Middle frontal gyrus (tissue), 1 donor: ENCODE data around the gene NOS1AP.

ENCODE experiments used
- DNase-seq: peaks from one replicate; pipeline ENCODE4 v3.0.0-alpha.2; 2015; ENCODE audit warnings: low spot score; ENCODE audit errors: extremely low spot score

Gene NOS1AP

DNA sequence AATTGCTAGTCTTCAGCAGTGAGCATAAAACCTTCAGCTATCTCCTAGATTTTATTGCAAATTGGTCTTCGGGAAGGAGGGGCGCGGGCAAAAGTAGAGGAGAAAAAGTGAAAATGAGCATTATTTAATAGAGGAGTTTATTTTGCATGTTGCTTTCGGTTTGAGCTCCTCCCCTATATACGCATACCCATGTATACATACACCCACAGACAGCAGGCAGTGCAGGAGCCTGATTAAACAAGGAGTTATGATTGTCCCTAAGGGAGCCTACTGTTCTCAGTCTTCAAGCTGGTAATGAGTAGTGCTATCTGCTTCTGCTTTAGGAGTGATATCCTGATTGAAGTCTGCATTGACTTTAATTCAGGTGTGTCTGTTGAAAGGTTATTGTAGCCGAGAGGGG is 173.3 kb downstream of the NOS1AP start:
- DNase-seq = no peak

DNA sequence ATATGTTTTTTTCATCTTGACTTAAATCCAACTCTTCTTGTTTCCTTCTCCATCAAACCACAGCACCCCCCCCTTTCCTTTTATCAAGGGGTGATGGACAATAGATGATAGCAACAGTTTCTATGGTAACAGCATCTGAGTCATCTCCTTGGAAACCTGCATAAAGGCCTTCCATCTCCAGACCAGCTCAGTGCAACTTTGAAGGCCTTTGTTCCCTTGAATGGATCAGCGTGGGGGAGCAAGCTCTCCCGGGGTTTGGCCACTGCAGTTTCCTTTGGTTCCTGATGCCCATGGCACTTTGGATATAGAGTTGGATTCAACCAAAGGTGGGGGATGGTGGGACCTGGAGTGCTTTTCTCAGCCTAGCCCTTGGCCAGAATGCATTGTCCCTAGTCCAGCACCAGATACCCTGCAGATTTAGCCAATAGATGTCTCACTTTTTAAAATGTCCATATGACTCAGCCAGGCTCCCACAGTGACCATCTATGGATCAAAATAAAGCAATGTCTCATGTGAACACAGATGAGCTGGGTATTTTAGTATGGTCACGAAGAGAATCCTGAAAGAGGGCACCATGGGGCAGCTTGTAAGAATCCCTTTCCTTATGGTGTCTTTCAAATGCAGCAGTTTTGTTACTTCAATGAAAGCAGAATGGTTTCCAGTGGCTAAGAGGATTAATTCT is 179.5 kb downstream of the NOS1AP start:
- DNase-seq = no peak

DNA sequence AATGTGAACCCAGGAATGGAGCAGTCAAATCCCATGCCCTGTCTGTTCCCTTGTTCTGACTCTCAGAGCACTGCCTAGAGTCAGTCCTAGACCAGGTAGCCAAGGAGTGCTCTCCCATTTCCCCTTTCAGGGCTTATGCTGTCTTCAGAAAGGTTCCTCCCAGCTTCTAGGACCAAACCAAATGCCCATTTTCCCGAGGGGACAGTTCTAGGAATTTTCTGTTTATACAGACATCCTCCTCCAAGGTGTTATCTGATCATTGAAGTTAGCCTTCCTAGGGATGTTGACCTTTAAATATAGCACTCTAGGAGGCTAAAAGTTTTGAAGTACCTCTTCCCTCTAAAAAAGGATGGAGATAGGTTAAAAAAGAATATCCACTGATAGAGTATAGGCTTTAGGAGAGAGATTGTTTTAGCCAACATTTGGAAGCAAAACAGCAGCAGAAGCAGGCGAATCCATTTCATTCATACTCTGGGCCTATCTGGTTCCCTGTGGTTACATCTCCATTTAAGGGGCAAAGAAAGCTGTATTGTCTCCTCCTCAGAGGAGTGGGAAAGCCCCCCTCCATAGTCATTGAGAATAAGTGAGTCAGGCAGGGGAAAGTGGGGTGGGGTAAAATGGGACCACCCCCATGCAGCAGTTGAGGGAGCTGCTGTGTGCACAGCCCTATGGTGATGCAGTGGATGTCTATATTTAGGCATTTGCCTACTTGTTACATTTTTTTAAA is 180.7 kb downstream of the NOS1AP start:
- DNase-seq = no peak

DNA sequence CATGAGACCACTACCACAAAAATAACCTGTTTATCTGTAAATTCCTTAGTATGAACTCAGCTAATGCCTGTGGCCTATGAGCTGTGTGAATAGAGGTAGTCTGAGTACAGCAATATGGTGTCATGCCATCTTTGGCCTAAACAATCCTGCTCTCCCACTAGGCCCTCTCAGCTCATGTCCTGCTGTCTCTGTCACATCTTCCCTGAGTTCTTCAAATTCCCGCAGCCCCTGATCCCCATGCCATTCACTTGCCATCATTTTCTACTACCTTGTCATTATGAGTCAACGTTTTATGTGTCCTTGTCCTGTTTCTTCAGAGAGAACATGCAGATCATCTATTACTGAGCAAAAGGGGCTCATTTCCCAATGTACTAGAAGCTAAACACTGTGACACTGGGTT is 181.6 kb downstream of the NOS1AP start:
- DNase-seq = no peak

DNA sequence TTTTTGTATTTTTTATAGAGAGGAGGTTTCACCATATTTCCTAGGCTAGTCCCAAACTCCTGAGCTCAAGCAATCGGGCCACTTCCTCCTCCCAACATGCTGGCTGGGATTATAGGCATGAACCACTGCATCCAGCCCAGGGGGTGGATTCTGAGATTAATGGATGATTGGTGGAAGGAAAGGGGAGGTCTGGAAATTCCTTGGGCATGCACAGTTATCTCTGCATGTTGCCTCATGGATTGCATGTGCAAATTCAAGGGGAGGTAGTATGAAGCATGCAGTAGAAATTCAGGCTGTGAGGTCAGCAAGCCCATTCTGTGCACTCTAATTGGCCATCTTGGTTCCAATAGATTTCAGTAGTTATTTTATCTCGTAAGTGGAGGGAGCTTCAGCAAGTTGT is 182.7 kb downstream of the NOS1AP start:
- no peak for DNase-seq

DNA sequence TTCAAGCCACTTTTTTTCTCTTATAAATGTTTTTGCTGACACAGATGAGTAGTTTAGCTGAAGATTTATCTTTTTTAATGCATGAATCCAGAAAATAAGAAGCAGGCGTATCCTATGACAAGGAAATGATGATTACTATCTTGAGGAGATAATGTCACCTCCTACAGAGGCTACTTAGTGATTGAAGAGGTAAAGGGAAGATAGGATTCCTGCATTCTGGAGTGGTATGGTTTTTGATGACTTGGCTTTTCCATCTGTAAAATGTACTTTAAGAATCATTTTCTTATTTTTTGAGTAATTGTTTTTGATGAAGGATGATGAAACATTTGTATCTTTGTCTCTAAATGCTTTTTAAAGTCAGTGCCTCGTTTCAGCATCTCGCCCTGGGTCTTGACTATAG is 184.3 kb downstream of the NOS1AP start:
- no peak for DNase-seq

DNA sequence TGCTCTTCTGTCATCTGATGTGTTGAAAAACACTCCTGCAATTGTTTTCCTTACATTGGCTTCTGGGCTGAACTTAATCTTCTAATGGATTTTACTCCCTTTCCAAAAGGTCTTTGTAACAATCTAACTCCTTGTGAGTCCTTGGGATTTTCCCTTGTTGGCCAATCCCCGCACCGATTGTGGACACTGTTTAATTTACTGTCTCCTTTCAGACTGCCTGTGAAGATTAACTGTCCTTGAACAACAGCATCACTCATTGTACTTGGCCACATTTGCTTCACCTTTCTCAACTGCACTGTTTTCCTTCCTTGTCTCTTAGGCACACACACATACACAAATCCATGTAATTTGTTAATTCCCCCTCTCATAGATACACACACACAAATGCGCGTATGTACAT is 186.8 kb downstream of the NOS1AP start:
- no peak for DNase-seq

DNA sequence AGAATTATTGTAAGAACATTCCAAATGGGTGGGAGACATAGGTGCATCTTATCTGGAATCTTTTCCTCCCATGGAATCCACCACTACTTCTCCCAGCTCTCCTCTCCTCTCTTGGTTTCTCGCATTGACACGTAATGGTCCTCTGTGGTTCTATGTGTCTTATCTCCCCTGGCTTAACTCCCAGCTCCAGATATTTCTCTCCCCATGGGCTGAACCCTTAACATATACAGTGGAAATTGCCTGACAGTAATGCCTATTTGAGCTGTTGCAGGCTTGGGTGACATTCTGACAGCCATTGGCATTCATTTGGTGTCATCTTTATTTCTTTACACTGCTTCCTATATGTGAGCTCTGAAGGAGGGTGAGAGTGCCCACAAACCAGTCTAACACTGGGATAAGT is 188.9 kb downstream of the NOS1AP start:
- no peak for DNase-seq

DNA sequence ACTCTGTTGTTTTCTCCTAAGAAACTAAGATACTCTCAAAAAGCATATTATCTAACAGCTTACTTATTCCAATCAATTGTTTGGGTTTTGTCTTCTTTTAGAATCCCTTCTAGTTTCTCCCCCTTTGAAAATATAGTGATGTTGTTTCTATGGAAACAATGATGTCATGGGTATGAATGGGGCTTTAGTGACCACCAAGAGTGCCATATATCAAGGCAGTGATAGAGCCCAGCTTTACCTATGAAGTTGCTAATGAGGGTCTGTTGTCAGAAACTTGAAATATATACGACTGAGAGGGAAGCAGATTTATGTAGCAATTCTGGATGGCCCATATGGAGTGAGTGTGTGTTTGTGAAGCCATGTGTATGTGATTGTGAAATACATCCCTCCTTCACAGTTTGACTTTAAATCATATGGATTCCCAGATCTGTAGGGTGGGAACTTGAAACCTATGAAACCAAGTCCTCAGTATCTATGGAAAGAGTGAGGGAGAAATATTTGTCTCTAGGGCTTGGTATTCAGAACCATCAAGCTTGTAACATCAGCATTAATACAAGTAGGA is 190.5 kb downstream of the NOS1AP start:
- no peak for DNase-seq

DNA sequence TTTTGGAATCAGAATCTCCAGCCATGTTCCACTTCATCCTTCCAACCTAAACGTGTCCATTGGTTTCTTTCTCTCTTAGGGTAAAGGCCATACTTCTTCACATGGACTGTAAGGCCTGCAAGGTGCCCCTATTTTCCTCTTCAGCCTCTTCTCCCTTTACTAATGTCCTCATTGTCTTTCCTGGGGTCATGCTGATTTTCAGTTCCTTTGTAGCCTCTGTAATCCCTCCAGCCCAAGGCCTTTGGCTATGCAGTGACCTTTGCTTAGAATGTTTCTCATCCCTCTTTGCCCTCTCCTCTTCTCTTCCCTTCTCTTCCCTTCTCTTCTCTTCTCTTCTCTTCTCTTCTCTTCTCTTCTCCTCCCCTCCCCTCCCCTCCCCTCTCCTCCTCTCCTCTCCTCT is 194.6 kb downstream of the NOS1AP start:
- DNase-seq = no peak

DNA sequence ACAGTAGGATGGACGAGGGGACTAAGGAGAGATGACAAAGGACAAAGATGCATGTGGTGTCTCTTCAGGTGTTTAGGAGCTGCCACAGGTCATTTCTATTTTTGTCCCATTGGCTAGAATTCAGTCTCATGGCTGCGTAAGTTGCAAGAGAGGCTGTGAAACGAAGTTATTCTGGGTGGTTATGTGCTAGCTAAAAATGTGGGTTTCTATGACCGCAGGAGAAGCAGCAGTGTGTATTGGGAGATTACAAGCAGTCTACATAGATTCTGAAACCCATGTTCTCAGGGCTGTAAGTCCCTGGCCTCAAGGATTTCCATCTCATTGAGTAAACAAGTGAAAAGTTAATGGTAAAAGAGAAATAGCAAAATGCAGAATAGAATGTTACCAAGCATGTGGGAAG is 196.5 kb downstream of the NOS1AP start:
- no peak for DNase-seq

DNA sequence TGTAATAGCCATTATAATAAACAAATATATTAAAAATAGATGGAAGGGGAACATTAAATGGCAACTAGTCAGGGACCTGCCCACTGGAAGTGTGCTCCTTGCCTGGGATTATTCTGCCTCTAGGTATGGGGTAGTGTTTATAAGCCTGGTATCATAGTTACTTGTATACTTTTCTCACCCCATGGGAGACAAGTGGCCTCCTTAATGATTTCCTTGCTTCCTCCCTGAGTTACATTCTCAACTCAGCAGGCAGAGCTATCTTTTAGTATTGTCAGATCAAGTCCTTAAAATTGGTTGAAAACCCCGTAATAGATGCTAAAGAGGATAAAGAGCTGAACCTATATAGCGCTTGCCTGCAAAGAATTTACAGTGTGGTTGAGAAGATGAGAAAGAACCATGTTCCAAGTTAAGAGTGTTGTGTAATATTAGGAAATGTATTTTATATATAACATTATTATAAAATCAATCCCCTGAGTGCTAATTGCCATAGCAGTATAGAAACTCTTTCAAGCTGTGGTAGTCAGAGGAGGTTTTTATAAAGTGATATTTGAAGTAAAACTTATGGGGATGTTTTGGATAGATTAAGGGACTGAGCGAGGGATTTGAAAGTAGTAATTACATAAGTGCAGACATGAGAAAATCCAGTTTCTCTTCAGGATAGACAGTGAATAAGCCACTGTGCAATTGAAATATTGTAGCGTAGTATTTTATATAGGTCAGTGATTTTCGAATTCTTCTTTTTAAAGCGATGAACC is 200.7 kb downstream of the NOS1AP start:
- DNase-seq = no peak

DNA sequence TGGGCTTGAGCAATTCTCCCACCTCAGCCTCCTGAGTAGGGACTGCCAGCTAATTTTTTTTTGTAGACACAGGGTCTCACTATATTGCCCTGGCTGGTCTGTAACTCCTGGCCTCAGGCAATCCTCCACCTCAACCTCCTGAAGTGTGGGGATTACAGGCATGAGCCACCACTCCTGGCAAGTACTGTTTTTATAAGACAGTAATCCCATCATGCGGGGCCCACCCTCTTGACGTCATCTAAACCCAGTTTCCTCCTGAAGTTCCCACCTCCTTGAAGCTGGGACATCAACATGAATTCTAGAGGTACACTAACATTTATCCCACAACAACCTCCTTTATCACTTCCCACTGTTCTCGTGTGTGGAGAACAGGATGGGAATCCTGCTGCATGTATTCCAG is 202.5 kb downstream of the NOS1AP start:
- no peak for DNase-seq

DNA sequence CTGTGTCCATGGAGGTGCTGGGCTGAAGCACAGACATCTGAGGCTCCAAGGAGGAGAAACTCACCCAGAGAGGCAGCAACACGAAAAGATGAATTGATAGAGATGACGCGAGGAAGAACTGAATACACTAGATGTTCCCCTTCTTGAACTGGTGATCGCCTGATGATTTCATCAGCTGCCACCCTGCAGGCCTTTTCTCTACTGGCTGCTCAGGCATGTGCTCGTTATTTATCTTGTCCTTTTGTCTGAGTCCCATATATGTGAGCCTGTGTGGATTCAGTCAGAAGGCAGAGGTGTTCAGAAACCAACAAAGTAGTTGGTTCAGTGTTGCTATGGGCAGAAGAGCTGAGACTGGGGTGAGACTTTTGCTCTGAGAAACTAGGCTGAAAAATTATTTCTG is 202.9 kb downstream of the NOS1AP start:
- DNase-seq = no peak

DNA sequence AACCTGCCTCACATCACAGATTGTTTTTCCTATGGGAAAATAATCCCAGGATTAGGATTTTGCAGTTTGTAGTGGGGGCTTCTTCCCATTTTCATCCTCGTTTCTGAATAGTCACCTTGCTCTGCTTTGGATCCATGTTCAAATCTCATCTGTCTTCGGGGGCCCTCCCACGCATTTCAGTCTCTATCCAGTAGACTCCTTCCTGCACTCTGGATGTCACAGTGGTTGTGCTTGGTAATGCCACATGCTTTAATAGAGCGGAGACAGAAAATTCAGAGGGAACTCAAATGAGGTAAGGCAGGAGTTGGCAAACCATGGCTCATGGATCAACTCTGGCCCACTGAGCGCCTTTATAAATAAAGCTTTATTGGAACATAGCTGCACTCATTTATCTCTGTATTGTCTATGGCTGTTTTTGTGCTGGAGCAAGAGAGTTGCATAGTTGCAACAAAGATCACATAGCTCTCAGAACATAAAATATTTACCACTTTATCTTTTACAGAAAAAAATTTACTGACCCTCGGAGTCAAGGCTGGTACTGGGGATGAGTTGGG is 206.2 kb downstream of the NOS1AP start:
- DNase-seq = no peak

DNA sequence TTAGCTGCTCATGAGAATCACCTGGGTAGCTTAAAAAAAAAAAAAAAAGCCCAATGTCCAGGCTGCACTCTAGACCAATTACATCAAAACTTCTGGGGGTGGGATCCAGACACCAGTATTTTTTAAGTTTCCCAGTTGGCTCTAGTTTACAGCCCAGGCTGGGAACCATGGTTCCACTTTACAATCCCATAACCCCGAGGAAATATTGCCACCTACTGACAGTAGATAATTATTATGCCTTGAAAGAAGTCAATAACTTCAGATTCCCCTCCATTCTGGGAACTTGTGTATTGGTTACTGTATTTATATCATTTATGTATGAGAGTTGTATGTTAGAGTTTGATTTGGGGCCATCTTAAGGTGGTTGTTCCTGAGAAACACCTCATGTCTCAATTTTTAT is 207.0 kb downstream of the NOS1AP start:
- no peak for DNase-seq

DNA sequence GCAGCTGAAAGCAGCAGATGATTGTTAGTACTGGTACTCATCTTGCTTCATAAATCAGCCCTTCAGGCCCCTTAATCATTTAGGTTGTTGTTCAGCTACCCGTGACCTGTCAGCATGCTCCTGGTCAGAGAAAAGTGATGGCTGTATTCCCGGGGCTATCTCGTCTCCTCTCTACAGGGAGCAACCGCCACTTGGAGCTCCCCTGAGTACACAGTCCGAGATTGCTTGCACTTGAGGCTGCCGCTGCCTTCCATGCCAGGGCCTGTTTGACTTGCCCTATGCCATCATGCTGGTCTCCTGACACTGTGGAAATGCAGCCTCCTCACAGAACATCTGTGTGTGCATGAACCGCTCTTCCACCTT is 209.6 kb downstream of the NOS1AP start:
- DNase-seq = no peak

DNA sequence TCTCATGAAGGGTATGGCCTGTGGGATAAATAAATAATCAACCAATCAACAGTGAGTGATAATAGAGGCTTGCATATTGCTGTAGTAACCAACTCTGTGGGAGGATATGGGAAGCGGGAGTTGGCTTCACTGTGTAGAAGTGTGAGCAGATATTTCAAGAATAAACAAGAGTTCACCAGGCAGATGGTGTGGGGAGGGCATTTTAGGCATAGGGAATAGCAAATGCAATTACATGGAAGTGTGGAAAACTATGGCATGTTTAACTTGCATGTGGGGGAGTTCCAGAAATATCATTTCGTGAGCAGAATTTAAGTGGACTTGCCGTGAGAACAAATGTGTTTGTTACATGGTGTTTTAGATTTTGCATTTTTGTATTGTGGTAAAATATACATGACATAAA is 211.9 kb downstream of the NOS1AP start:
- no peak for DNase-seq

DNA sequence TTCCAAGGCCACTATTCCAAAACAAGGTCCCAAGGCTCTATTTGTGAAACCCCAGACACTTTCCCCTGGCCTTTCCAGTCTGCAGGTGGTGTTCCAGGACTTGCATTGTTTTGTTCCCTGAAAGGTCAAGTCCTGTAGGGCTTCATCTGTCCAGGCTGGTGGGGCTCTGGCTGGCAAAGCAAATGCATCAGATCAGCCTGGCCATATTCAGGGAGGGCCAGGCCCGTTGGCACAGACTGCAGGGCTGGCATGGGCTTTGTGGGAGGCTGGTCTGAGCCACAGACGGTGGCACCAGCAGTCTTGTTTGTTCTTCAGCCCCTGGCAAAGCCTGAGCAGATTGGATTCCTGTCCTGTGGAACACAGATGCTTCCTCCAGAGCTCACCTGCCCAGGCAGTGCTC is 214.2 kb downstream of the NOS1AP start:
- no peak for DNase-seq

DNA sequence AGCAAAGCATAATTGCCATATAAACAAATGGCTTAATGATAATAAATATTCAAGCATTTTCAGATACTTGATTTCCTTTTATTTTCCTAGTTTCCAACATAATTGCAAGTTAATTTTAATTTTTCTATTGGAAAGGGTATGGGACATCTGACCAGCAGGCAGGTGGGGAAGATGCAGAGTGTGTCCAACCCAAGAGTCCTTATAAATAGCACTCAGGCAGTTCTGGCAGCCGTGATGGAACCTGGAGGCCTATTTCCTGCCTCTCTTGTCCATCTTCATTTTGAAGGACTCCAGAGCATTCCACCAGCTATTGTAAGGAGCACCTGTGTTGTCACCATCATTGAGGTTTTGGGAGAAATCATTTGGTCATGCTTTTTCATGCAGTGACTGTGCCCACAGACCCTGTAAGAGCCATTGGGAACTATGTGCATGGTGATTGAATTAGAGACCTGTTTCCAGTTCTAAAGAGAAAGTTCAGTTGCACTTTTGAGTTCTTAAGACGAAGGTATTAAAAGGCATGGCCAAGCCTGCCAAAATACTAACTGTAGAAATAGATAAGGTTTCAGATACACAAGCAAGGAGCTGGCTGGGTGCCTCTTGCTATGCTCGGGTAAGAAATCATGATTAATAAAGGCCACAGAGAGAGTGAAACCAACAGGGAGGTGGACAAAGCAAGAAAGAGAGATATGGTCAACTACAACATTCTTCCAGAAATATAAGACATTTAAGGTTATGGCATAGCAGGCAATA is 214.9 kb downstream of the NOS1AP start:
- no peak for DNase-seq

DNA sequence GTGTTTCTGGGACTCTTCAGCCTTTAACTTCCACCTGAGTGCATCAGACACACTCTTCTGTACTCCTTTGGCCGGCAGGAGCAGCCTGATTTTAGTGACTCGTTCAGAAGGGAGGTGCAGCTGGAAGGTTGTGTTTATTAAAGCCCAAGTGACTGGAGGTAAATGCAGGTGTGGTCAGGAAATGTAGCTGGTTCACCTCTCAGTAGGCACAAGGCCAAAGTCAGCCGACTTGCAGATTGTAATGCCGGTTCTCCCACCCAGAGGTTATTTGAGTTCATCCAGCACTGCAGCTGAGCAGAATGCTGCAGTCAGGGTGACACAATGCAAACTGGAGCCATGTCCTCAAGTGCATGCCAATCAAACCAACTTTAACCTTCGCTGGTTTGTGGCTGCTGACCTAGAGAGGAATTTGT is 215.7 kb downstream of the NOS1AP start:
- DNase-seq = no peak
